ENCODE measurements around the gene AMOT.

AMOT gene

GRCh38 chrX:112840382-112841113 is at the start of gene AMOT (continued):
- TF ChIP-seq PATZ1 (tag by site-specific recombination; IDR thresholded peaks at IDR 0.05) (peak; percentile 84), MYNN (tag by site-specific recombination; IDR thresholded peaks at IDR 0.05; ENCODE audit: borderline replicate concordance) (no peak), ZBTB20 (tag by site-specific recombination; IDR thresholded peaks at IDR 0.05) (peak; percentile 60), ZFHX2 (tag by site-specific recombination; conservative IDR thresholded peaks at IDR 0.05) (peak; percentile 69), ZNF394 (tag by site-specific recombination; IDR thresholded peaks at IDR 0.05; ENCODE audit: borderline replicate concordance) (peak; percentile 61; the same call in 1 of the 2 replicates), TSHZ1 (tag by site-specific recombination; IDR thresholded peaks at IDR 0.05; ENCODE audit: borderline replicate concordance) (no peak), ZNF549 (tag by site-specific recombination; IDR thresholded peaks at IDR 0.05) (no peak), ZNF626 (tag by site-specific recombination; IDR thresholded peaks at IDR 0.05) (no peak), SP3 (tag by site-specific recombination; IDR thresholded peaks at IDR 0.05) (peak; percentile 94), YY1 (tag by site-specific recombination; IDR thresholded peaks at IDR 0.05) (no peak), ZNF488 (tag by site-specific recombination; IDR thresholded peaks at IDR 0.05) (no peak), ZNF48 (tag by site-specific recombination; IDR thresholded peaks at IDR 0.05) (no peak), ZNF114 (tag by site-specific recombination; IDR thresholded peaks at IDR 0.05) (no peak), ZNF747 (tag by site-specific recombination; IDR thresholded peaks at IDR 0.05) (no peak), ZNF10 (tag by site-specific recombination; IDR thresholded peaks at IDR 0.05) (no peak), ZNF354C (tag by site-specific recombination; IDR thresholded peaks at IDR 0.05; ENCODE audit: borderline replicate concordance, low read depth) (no peak), ZBTB11 (tag by site-specific recombination; conservative IDR thresholded peaks at IDR 0.05; ENCODE audit: low read depth) (no peak), ZFP69B (tag by site-specific recombination; IDR thresholded peaks at IDR 0.05) (no peak), PRDM4 (tag by site-specific recombination; IDR thresholded peaks at IDR 0.05) (peak; percentile 64; the same call in 1 of the 2 replicates), MEIS1 (CRISPR knock-in tag; IDR thresholded peaks at IDR 0.05; ENCODE audit: borderline replicate concordance) (no peak), ZNF211 (tag by site-specific recombination; IDR thresholded peaks at IDR 0.05; ENCODE audit: low read depth) (no peak), ZNF777 (tag by site-specific recombination; IDR thresholded peaks at IDR 0.05; ENCODE audit: borderline replicate concordance) (no peak), SP7 (tag by site-specific recombination; IDR thresholded peaks at IDR 0.05) (no peak; the same call in 1 of the 2 replicates), ZNF266 (tag by site-specific recombination; IDR thresholded peaks at IDR 0.05; ENCODE audit: low read depth) (no peak), ZNF239 (tag by site-specific recombination; IDR thresholded peaks at IDR 0.05) (no peak), GLI2 (tag by site-specific recombination; IDR thresholded peaks at IDR 0.05; ENCODE audit: borderline replicate concordance, low read depth) (no peak), ZNF501 (tag by site-specific recombination; IDR thresholded peaks at IDR 0.05) (no peak), IKZF3 (tag by site-specific recombination; IDR thresholded peaks at IDR 0.05) (0 out of 2 replicates have a peak, but pooled peaks have one; percentile 5)
